Measurements from ENCODE around the gene PKP4. TPM values are rescaled to one million over a fixed set of nuclear protein-coding genes. Genes with fewer than 3 reads are reported as not detected.

PKP4 gene
- total and polyA plus RNA-seq, 7 donors = 14.4 to 41.3 (median 27.5) TPM

DNA sequence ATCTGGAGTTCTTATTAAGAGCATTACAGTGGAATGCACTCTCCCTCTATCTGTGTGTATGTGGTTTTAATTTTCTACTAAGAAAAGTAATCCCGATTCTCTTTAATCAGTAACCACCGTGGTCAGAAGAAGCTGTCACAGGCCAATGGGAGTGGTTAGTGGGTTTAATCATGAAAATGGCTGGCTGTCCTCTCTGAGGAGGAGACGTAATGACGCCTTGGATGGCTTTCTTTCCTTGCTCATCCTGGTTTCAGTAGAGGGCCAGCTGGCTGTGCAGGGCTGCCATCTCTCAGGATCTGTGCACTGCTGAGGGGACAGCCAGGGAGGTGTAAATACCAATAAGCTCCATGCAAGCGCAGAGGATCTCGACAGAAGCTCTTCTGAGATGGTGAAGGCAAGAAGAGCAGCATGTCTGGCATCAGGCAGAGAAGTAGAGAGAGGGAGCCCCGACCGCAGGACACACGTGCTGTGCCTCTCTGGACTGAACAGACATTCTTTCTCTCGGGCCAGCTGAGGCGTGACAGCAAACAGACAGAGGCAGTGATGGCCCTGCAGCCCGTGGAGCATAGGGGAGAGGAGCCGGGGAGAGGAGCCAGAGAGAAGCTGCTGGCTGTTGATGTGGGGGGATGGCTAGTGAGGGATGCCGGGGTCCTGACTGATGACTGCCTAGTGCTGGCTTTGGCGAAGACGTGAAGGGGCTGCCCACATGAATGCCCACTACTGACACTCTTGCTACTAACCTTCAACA, 273.3 kb downstream of the PKP4 start:
- no peaks in the 10 kb centered on the region for H3K27me3 ChIP-seq
- no peak overlapping the region for H3K27ac ChIP-seq
- H3K4me3 ChIP-seq = no peak overlapping the region
- no peaks in the 10 kb centered on the region for H3K4me1 ChIP-seq
- WGBS, 2 donors = 83 to 89% methylated on average over 16 of the region's 16 CpGs
- DNase-seq = no peak
- intact Hi-C loops (cut with DNase I) = no loop called here
- no peaks in the 10 kb centered on the region for H3K9me3 ChIP-seq
- TF ChIP-seq POLR2AphosphoS5 (IDR thresholded peaks at IDR 0.05) (no peak), EP300 (IDR thresholded peaks at IDR 0.05) (no peak), POLR2A (IDR thresholded peaks at IDR 0.05) (no peak)
- TF ChIP-seq, protein P1, sequence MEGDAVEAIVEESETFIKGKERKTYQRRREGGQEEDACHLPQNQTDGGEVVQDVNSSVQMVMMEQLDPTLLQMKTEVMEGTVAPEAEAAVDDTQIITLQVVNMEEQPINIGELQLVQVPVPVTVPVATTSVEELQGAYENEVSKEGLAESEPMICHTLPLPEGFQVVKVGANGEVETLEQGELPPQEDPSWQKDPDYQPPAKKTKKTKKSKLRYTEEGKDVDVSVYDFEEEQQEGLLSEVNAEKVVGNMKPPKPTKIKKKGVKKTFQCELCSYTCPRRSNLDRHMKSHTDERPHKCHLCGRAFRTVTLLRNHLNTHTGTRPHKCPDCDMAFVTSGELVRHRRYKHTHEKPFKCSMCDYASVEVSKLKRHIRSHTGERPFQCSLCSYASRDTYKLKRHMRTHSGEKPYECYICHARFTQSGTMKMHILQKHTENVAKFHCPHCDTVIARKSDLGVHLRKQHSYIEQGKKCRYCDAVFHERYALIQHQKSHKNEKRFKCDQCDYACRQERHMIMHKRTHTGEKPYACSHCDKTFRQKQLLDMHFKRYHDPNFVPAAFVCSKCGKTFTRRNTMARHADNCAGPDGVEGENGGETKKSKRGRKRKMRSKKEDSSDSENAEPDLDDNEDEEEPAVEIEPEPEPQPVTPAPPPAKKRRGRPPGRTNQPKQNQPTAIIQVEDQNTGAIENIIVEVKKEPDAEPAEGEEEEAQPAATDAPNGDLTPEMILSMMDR (IDR thresholded peaks at IDR 0.05) = no peak
- no peaks in the 10 kb centered on the region for H3K36me3 ChIP-seq

DNA sequence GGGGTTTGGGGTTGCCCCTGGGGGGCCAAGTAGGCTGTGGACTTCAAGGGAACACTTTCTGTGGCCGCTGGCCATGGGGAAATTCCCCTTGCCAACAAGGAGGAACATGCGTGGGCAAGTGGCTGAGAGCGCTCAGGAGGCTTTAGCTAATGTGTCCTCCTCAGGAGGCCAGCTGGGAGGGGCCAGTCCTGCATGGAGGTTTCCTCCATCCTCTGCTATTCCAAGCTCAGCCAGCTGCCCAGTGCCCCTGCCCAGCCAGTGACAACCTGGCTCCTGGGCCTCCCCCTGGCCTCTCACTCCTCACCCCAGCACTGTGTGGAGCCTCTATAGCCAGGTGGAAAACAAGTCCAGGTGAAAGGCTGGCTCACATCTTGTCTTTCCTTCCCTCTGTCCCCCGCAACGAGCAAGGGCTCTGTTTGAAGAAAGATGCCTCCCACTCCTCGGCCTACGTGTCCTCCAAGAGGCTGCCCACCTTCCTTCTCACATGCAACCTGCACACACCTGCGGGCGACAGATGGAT, 273.9 kb downstream of the PKP4 start:
- intact Hi-C loops (cut with DNase I) = no loop called here
- Histone ChIP-seq H3K4me3 (no peak overlapping the region), H3K27me3 (no peaks in the 10 kb centered on the region), H3K9me3 (no peaks in the 10 kb centered on the region), H3K27ac (no peak overlapping the region), H3K4me1 (no peaks in the 10 kb centered on the region), H3K36me3 (no peaks in the 10 kb centered on the region)
- no peak for TF ChIP-seq POLR2A (IDR thresholded peaks at IDR 0.05)
- TF ChIP-seq, protein P1 (IDR thresholded peaks at IDR 0.05) = no peak
- TF ChIP-seq POLR2AphosphoS5 (IDR thresholded peaks at IDR 0.05) = no peak
- TF ChIP-seq EP300 (IDR thresholded peaks at IDR 0.05) = no peak
- DNase-seq = no peak
- WGBS, 2 donors = 92 to 93% methylated on average over 9 of the region's 9 CpGs

DNA sequence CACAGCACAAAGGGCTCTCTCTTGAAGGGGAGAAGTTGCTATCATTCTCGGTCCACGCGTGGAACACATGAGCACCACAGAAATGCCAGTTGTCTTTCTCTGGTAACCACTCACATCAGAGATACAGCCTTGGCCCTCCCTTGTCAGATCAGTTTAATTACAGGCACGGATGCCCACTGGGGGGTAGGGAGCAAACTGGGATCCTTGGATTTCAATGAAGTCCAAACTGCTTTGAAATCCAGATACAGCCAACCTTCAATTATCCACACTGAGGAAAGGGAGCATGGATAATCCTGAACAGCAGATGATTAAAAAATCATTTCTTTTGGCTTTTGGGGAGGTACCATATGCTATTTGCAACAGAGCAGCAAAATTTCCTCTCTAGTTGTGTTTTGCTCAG, 274.6 kb downstream of the PKP4 start:
- intact Hi-C loops (cut with DNase I) = no loop called here
- no peak for DNase-seq
- Histone ChIP-seq H3K4me1 (no peaks in the 10 kb centered on the region), H3K27me3 (no peaks in the 10 kb centered on the region), H3K27ac (no peak overlapping the region), H3K9me3 (no peaks in the 10 kb centered on the region), H3K4me3 (no peak overlapping the region), H3K36me3 (no peaks in the 10 kb centered on the region)
- 95 to 96% methylated on average over 4 of the region's 4 CpGs for WGBS, 2 donors
- TF ChIP-seq POLR2A (IDR thresholded peaks at IDR 0.05) (no peak), POLR2AphosphoS5 (IDR thresholded peaks at IDR 0.05) (no peak), EP300 (IDR thresholded peaks at IDR 0.05) (no peak)

Small RNA genes within 50 kb of the gene (small RNA-seq; reads per million reads assigned to genes)
- gene AC005042.3 (0 reads per million in 3 donors), gene RN7SL393P (0 reads per million in 3 donors)

Other genes with a start within 250 kb of the PKP4 start
- under 1 TPM in 2 of 4 donors, not detected in 2; 0.36 to 0.83 TPM for gene CCDC148, start 199 bp upstream of the PKP4 start, total RNA-seq
- under 1 TPM in 1 of 3 donors, not detected in 2; 0.23 TPM for gene CCDC148, start 199 bp upstream of the PKP4 start, polyA plus RNA-seq